Skeletal muscle tissue (tissue), 4 donors: ENCODE measurements around the gene OCRL. TPM values are rescaled to one million over a fixed set of nuclear protein-coding genes. Genes with fewer than 3 reads are reported as not detected.
A peak's percentile ranks its signal among the peaks of the same experiment; 100 is the strongest.

ENCODE experiments used
- H3K27ac ChIP-seq: one replicate; pipeline ENCODE4 v1.7.0; 2013; ENCODE audit warnings: mild to moderate bottlenecking, low read depth, low read length, inconsistent platforms
- H3K27me3 ChIP-seq, 3 donors: one replicate each; pipeline ENCODE4 v1.7.0; 2013; ENCODE audit warnings: low read length in 3 of 3; ENCODE audit not compliant: control insufficient read depth in 3 of 3, insufficient read depth in 3 of 3
- H3K36me3 ChIP-seq, 3 donors: one replicate each; pipeline ENCODE4 v1.7.0; 2013; ENCODE audit warnings: low read length in 3 of 3; ENCODE audit not compliant: control insufficient read depth in 3 of 3, insufficient read depth in 3 of 3
- H3K4me1 ChIP-seq, 3 donors: one replicate each; pipeline ENCODE4 v1.7.0; 2013; ENCODE audit warnings: low read length in 3 of 3, mild to moderate bottlenecking in 3 of 3; ENCODE audit not compliant: control insufficient read depth in 3 of 3, insufficient read depth in 3 of 3
- H3K4me3 ChIP-seq, 3 donors: one replicate each; pipeline ENCODE4 v1.7.0; 2013; ENCODE audit warnings: low read length in 3 of 3
- H3K9ac ChIP-seq, 3 donors: one replicate each; pipeline ENCODE4 v1.7.0; 2013; ENCODE audit warnings: low read length in 3 of 3, mild to moderate bottlenecking in 3 of 3, moderate library complexity in 2 of 3, low read depth in 1 of 3
- H3K9me3 ChIP-seq, 3 donors: one replicate each; pipeline ENCODE4 v1.7.0; 2013; ENCODE audit warnings: low read length in 3 of 3; ENCODE audit not compliant: control insufficient read depth in 3 of 3
- total RNA-seq: library from RNA; depleted of rRNA; stranded (reverse); fragments of >200 nt; gene quantifications from one replicate; pipeline ENCODE4 v1.2.3, GENCODE V29; 2014
- donor health status: Osteomylitis.

OCRL gene
- total RNA-seq, result 8.4 TPM

DNA sequence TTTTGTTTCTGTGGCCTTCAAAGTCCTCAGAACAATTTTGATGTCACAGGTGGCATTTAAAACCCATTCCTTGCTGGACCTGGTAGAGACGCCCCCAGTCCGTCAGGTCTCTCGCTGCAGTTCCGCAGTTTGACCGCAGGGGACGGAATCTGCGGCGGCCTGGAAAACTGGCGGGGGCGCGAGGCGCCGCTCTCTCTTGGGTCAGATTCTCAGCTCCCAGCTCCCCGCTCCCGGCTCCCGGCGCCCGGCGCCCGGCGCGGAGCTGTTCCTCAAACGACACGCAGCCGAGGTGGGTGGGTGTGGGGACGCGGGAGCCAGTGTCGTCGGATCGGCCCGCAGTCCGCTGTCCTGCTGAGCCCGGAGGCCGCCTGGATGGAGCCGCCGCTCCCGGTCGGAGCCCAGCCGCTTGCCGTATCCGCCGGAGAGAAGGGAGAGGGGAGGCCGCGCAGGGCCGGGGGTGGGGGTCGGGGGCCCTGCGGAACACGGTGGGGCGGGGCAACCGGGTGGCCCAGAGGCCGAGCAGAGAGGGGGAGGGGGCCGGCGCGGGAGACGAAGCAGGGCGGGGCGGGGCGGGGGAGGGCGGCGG, at the start of gene OCRL:
TSS of gene OCRL (plus strand) at position 192 of the 586 bp plus-strand sequence. CDS start at position 373, 181 bp downstream.
- Histone ChIP-seq H3K9ac (peak within 1 kb of the TSS; percentile 66 to 81 (median 81)), H3K4me1 (peaks cover 7 to 15% (median 8%) of the 10 kb centered on the region in 3 donors), H3K4me3 (peak within 1 kb of the TSS; percentile 72 to 75 (median 74)), H3K27ac (peak within 1 kb of the TSS; percentile 63), H3K9me3 (no peaks in the 10 kb centered on the region), H3K27me3 (no peaks in the 10 kb centered on the region), H3K36me3 (no peaks in the 10 kb centered on the region)

- H3K9ac ChIP-seq, result no peak overlapping the region
- H3K27me3 ChIP-seq, result no peaks in the 10 kb centered on the region
- no peak overlapping the region for H3K4me3 ChIP-seq
- H3K36me3 ChIP-seq, result peaks cover 0 to 21% (median 16%) of the 10 kb centered on the region in 3 donors
- no peaks in the 10 kb centered on the region for H3K4me1 ChIP-seq
- H3K9me3 ChIP-seq, result no peaks in the 10 kb centered on the region
- no peak overlapping the region for H3K27ac ChIP-seq
Measured at GRCh38 chrX:129490330-129490729, 49.7 kb upstream of the OCRL start.

DNA sequence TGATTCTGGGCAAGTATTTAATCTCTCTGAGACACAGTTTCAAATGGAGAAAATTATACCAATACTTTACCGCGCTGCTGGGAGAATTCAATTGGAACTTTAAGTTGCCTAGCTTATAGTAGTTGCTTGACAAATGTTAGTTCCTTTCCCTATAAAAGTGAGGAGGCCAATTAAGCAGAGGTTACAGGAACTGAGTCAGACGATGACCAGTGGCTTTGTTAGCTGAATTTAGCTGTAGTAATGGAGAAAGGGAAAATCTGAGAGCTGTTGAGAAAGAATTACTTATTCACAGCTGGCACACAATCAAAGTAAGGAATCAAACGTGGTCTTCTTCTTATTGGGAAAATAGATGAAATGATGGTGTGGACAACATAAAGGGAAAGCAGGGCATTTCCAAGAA, 46.4 kb upstream of the OCRL start:
- H3K9ac ChIP-seq, result no peak overlapping the region
- H3K4me1 ChIP-seq, result no peaks in the 10 kb centered on the region
- no peak overlapping the region for H3K4me3 ChIP-seq
- H3K27me3 ChIP-seq, result no peaks in the 10 kb centered on the region
- peaks cover 0 to 25% (median 17%) of the 10 kb centered on the region in 3 donors for H3K36me3 ChIP-seq
- H3K9me3 ChIP-seq, result no peaks in the 10 kb centered on the region
- no peak overlapping the region for H3K27ac ChIP-seq

GRCh38 chrX:129494887-129495286, 45.2 kb upstream of the OCRL start:
- Histone ChIP-seq H3K36me3 (peaks cover 0 to 25% (median 16%) of the 10 kb centered on the region in 3 donors), H3K27me3 (no peaks in the 10 kb centered on the region), H3K4me1 (no peaks in the 10 kb centered on the region), H3K4me3 (no peak overlapping the region), H3K9ac (no peak overlapping the region), H3K9me3 (no peaks in the 10 kb centered on the region), H3K27ac (no peak overlapping the region)

- H3K4me1 ChIP-seq, result no peaks in the 10 kb centered on the region
- H3K9ac ChIP-seq, result no peak overlapping the region
- H3K36me3 ChIP-seq, result peaks cover 0 to 23% (median 19%) of the 10 kb centered on the region in 3 donors
- H3K9me3 ChIP-seq, result no peaks in the 10 kb centered on the region
- H3K27me3 ChIP-seq, result no peaks in the 10 kb centered on the region
- no peak overlapping the region for H3K4me3 ChIP-seq
- H3K27ac ChIP-seq, result no peak overlapping the region
Measured at GRCh38 chrX:129495900-129496299, 44.2 kb upstream of the OCRL start.

DNA sequence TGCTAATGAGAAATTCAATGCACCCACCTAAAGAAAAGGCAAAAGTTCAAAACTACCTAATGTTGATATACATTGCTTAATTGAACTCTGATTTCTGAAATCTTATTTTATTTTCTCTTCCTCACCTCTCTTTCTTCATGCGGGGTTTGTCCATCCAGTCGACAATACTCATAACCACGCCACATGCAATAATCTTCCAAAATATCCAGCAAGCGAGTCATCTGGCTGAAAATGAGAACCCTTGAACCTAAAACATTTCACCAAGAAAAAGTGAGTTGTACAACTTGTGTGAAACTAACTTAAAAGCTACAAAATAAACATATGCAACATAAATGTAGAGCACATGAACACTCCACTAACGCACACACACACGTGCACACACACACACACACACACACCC, 43.4 kb upstream of the OCRL start:
- Histone ChIP-seq H3K36me3 (peaks cover 0 to 22% (median 19%) of the 10 kb centered on the region in 3 donors), H3K27ac (no peak overlapping the region), H3K9me3 (no peaks in the 10 kb centered on the region), H3K9ac (no peak overlapping the region), H3K4me3 (no peak overlapping the region), H3K4me1 (no peaks in the 10 kb centered on the region), H3K27me3 (no peaks in the 10 kb centered on the region)

- no peak overlapping the region for H3K9ac ChIP-seq
- H3K27ac ChIP-seq, result no peak overlapping the region
- H3K4me3 ChIP-seq, result no peak overlapping the region
- H3K4me1 ChIP-seq, result no peaks in the 10 kb centered on the region
- no peaks in the 10 kb centered on the region for H3K9me3 ChIP-seq
- peaks cover 0 to 23% (median 22%) of the 10 kb centered on the region in 3 donors for H3K36me3 ChIP-seq
- no peaks in the 10 kb centered on the region for H3K27me3 ChIP-seq
Measured at GRCh38 chrX:129497146-129497843, 42.8 kb upstream of the OCRL start.

- H3K27ac ChIP-seq, result no peak overlapping the region
- no peak overlapping the region for H3K4me3 ChIP-seq
- H3K9ac ChIP-seq, result no peak overlapping the region
- no peaks in the 10 kb centered on the region for H3K27me3 ChIP-seq
- H3K4me1 ChIP-seq, result no peaks in the 10 kb centered on the region
- peaks cover 0 to 11% (median 7%) of the 10 kb centered on the region in 3 donors for H3K36me3 ChIP-seq
- no peaks in the 10 kb centered on the region for H3K9me3 ChIP-seq
Measured at GRCh38 chrX:129510331-129510730, 29.7 kb upstream of the OCRL start.

DNA sequence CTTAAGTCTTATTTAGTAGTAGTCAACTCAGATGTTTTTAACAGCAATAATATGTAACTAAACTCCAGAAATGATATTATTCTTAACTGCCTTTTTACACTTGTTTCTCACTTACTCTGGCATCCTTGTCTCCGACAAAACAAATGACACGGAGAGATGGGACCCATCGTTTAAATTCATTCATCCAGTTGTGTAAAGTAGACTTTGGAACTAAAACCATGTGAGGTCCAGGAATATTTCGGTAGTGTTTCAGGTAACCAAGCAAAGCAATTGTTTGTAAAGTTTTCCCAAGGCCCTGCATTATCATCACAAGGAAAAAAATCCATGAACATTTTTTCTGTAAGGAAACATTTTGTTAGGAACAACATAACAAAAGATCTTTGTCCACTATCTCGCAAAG, 28.4 kb upstream of the OCRL start:
- Histone ChIP-seq H3K9ac (no peak overlapping the region), H3K27ac (no peak overlapping the region), H3K4me3 (no peak overlapping the region), H3K27me3 (no peaks in the 10 kb centered on the region), H3K36me3 (peaks cover 0 to 8% (median 7%) of the 10 kb centered on the region in 3 donors), H3K9me3 (no peaks in the 10 kb centered on the region), H3K4me1 (no peaks in the 10 kb centered on the region)

GRCh38 chrX:129512409-129512808, 27.6 kb upstream of the OCRL start:
- Histone ChIP-seq H3K9me3 (no peaks in the 10 kb centered on the region), H3K27ac (no peak overlapping the region), H3K9ac (no peak overlapping the region), H3K36me3 (peaks cover 0 to 8% (median 7%) of the 10 kb centered on the region in 3 donors), H3K4me1 (no peaks in the 10 kb centered on the region), H3K4me3 (no peak overlapping the region), H3K27me3 (no peaks in the 10 kb centered on the region)
